ENCODE measurements around the gene ENTPD8. TPM values are rescaled to one million over a fixed set of nuclear protein-coding genes. Genes with fewer than 3 reads are reported as not detected.
A peak's percentile ranks its signal among the peaks of the same experiment; 100 is the strongest.

Gene ENTPD8
- total RNA-seq, 1 experiment from 2014 or later, result 0.77 TPM

DNA sequence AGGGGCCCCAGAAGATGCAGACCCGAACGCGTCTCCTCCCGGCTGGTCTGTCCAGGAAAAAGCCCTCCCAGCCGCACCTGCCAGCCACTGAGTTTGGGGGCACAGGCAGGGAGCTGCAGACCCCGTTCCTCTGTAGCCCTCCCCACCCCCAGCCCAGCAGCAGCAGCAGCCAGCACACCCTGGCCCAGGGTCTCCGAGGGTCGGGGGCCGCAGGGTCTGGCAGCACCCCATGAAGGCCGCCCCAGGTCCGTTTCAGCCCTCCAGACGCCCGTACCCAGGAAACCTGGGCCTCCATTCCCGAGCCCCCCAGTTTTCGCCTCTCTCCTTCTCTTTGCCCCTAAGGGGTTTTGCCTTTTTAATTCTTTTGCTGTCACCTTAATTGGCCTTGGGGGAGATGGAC is 37.9 kb downstream of the ENTPD8 start:
- no peak overlapping the region for H3K18ac ChIP-seq (ENCODE audit: insufficient read length, low read depth, low read length)
- no peak overlapping the region for H2AK5ac ChIP-seq (ENCODE audit: insufficient read length, low read length)
- peak; percentile 26 for DNase-seq
- WGBS (ENCODE audit: extremely low coverage, insufficient read length, low lambda C conversion rate), result no CpG with 5 or more reads among the region's 15 CpGs
- no peaks in the 10 kb centered on the region for H4K20me1 ChIP-seq (ENCODE audit: control insufficient read depth, insufficient read depth, insufficient read length)
- no peak overlapping the region for H3K9ac ChIP-seq (ENCODE audit: extremely low read depth, insufficient read length, low read length)
- peaks cover 10 to 13% of the 10 kb centered on the region in 2 experiments for H3K9me3 Mint-ChIP-seq
- no peak overlapping the region for H4K5ac ChIP-seq (ENCODE audit: insufficient read length, low read depth, low read length)
- no peaks in the 10 kb centered on the region for H3K9me3 ChIP-seq (ENCODE audit: control insufficient read depth, low read depth, low read length)
- no peak overlapping the region for H3K4me3 Mint-ChIP-seq
- no peak overlapping the region for H2BK12ac ChIP-seq (ENCODE audit: insufficient read length, low read depth, low read length)
- H3K79me1 ChIP-seq (ENCODE audit: insufficient read depth, low read depth, low read length, poor library complexity, severe bottlenecking), result no peaks in the 10 kb centered on the region
- no peak overlapping the region for H3K27ac ChIP-seq (ENCODE audit: insufficient read length, low read depth, low read length)
- no peaks in the 10 kb centered on the region for H3K27me3 ChIP-seq (ENCODE audit: insufficient read depth, low read length)
- H4K91ac ChIP-seq (ENCODE audit: insufficient read length, low read depth, low read length), result no peak overlapping the region
- TF ChIP-seq CTCF (conservative IDR thresholded peaks at IDR 0.05), result no peak
- H3K27ac Mint-ChIP-seq, result no peak overlapping the region
- peaks cover 3% of the 10 kb centered on the region for H3K23me2 ChIP-seq (ENCODE audit: insufficient read length, low read depth, low read length, poor library complexity, severe bottlenecking)
- no peak overlapping the region for H2BK120ac ChIP-seq (ENCODE audit: low read depth, low read length, poor library complexity, severe bottlenecking)
- no peak overlapping the region for H3K4ac ChIP-seq (ENCODE audit: low read depth, low read length)
- no peak overlapping the region for H2BK15ac ChIP-seq (ENCODE audit: low read depth, low read length)
- H3K79me2 ChIP-seq (ENCODE audit: insufficient read depth, low read length), result no peaks in the 10 kb centered on the region
- no peak overlapping the region for H4K8ac ChIP-seq (replicated peaks; ENCODE audit: insufficient read length, low read depth, low read length)
- H3K23ac ChIP-seq (ENCODE audit: insufficient read length, low read depth, low read length), result no peak overlapping the region
- H3K4me1 ChIP-seq (ENCODE audit: insufficient read depth, low read length), result no peaks in the 10 kb centered on the region
- peaks cover 12 to 20% (median 19%) of the 10 kb centered on the region in 3 experiments for H3K36me3 Mint-ChIP-seq (ENCODE audit: insufficient read depth in 1 of 3, low read depth in 3 of 3)
- no peak overlapping the region for H2BK5ac ChIP-seq (ENCODE audit: insufficient read length, low read length)
- H3K4me1 Mint-ChIP-seq, result 0 out of 4 replicates have a peak, but pooled peaks cover 0 to 5% of the 10 kb centered on the region in 2 experiments
- H3K14ac ChIP-seq (ENCODE audit: insufficient read depth, low read length), result no peak overlapping the region
- no peak overlapping the region for H2AFZ ChIP-seq (ENCODE audit: low read length)
- H2BK20ac ChIP-seq (ENCODE audit: low read depth, low read length, poor library complexity, severe bottlenecking), result no peak overlapping the region
- no peak overlapping the region for H3K56ac ChIP-seq (ENCODE audit: insufficient read length, low read depth, low read length)
- H3K27me3 Mint-ChIP-seq (ENCODE audit: low read depth), result peaks cover 8% of the 10 kb centered on the region
- H3T11ph ChIP-seq (ENCODE audit: low read length), result no peak overlapping the region
- H3K4me2 ChIP-seq (ENCODE audit: insufficient read depth, insufficient read length, low read length), result no peak overlapping the region

Data from H9 (cell line).